Glomerular visceral epithelial cell (primary cell): ENCODE measurements around the gene SPRY1.
A peak's percentile ranks its signal among the peaks of the same experiment; 100 is the strongest.

Experiments used
- DNase-seq: peaks from one replicate; pipeline ENCODE4 v3.0.0-alpha.2; 2016; ENCODE audit errors: extremely low spot score

Gene SPRY1

GRCh38 chr4:123409334-123409733 is 12.7 kb downstream of the SPRY1 start:
- no peak for DNase-seq

GRCh38 chr4:123411514-123411913 is 14.9 kb downstream of the SPRY1 start:
- no peak for DNase-seq

- no peak for DNase-seq
These were observed 15.5 kb downstream of the SPRY1 start for GRCh38 chr4:123412091-123412505.

GRCh38 chr4:123412700-123413512 is 16.3 kb downstream of the SPRY1 start:
- DNase-seq = no peak

GRCh38 chr4:123415576-123415975 is 19.0 kb downstream of the SPRY1 start:
- DNase-seq = no peak

- no peak for DNase-seq
These were observed 19.4 kb downstream of the SPRY1 start for GRCh38 chr4:123415977-123416376.

GRCh38 chr4:123417813-123418212 is 21.2 kb downstream of the SPRY1 start:
- no peak for DNase-seq

- peak; percentile 62 for DNase-seq
These were observed 21.8 kb downstream of the SPRY1 start for GRCh38 chr4:123418351-123418931.

- no peak for DNase-seq
These were observed 23.5 kb downstream of the SPRY1 start for GRCh38 chr4:123419885-123420755.

GRCh38 chr4:123421227-123421936 is 24.8 kb downstream of the SPRY1 start:
- no peak for DNase-seq

GRCh38 chr4:123421937-123422781 is 25.6 kb downstream of the SPRY1 start:
- DNase-seq = no peak

- DNase-seq = no peak
These were observed 27.2 kb downstream of the SPRY1 start for GRCh38 chr4:123423819-123424218.

GRCh38 chr4:123427951-123428350 is 31.4 kb downstream of the SPRY1 start:
- no peak for DNase-seq

GRCh38 chr4:123430031-123430430 is 33.4 kb downstream of the SPRY1 start:
- no peak for DNase-seq

- no peak for DNase-seq
These were observed 33.9 kb downstream of the SPRY1 start for GRCh38 chr4:123430501-123430900.

GRCh38 chr4:123433573-123433972 is 37.0 kb downstream of the SPRY1 start:
- no peak for DNase-seq

- DNase-seq = no peak
These were observed 37.4 kb downstream of the SPRY1 start for GRCh38 chr4:123433976-123434375.

- no peak for DNase-seq
These were observed 38.9 kb downstream of the SPRY1 start for GRCh38 chr4:123435246-123436113.

- DNase-seq = no peak
These were observed 41.4 kb downstream of the SPRY1 start for GRCh38 chr4:123438031-123438430.
